H1 (cell line): Measurements from ENCODE around the gene WDR4. TPM values are rescaled to one million over a fixed set of nuclear protein-coding genes. Genes with fewer than 3 reads are reported as not detected.

Experiments
- CTCF ChIA-PET: fragments of 300-600 bp; sonication (Branson Sonifier 250); formaldehyde crosslinking; loops from one replicate; lab custom pipeline; 2021; ENCODE audit not compliant: partially characterized antibody; lab: Charles Lee
- POLR2A ChIA-PET: fragments of 300-600 bp; sonication (Branson Sonifier 250); formaldehyde crosslinking; loops from one replicate; lab custom pipeline; 2021; ENCODE audit warnings: inconsistent platforms; ENCODE audit not compliant: partially characterized antibody; lab: Charles Lee
- DNase-seq, 2 experiments: peaks; one replicate each; pipeline versions ENCODE4 v3.0.0 to v3.0.0-alpha.2; 2010 to 2022; ENCODE audit warnings: low spot score in 2 of 2, low read depth in 1 of 2, mixed read lengths in 1 of 2
- FAIRE-seq: peaks from 2 replicates; lab custom pipeline; 2011; peaks lifted over from hg19 to GRCh38; lab: Jason Lieb, UNC
- H2AFZ ChIP-seq: 2 replicates; pipeline ENCODE4 v1.8.1; 2012; ENCODE audit warnings: low read length, inconsistent platforms
- H2AK5ac ChIP-seq: 2 replicates; pipeline ENCODE4 v1.6.1; 2013; ENCODE audit warnings: low read depth, low read length
- H2BK120ac ChIP-seq: replicated peaks from 2 replicates; pipeline ENCODE3; 2013; ENCODE audit warnings: low read depth, low read length, inconsistent platforms
- H2BK12ac ChIP-seq: 2 replicates; pipeline ENCODE4 v1.6.1; 2013; ENCODE audit warnings: low read depth, low read length
- H2BK15ac ChIP-seq: 2 replicates; pipeline ENCODE4 v1.6.1; 2013; ENCODE audit warnings: low read length
- H2BK20ac ChIP-seq: 2 replicates; pipeline ENCODE4 v1.6.1; 2013; ENCODE audit warnings: low read length
- H2BK5ac ChIP-seq: 2 replicates; pipeline ENCODE4 v1.6.1; 2013; ENCODE audit warnings: low read depth, low read length
- H3K14ac ChIP-seq: 2 replicates; pipeline ENCODE4 v1.6.1; 2013; ENCODE audit warnings: inconsistent platforms; ENCODE audit not compliant: insufficient read length
- H3K18ac ChIP-seq: 2 replicates; pipeline ENCODE4 v1.6.1; 2013; ENCODE audit warnings: low read length; ENCODE audit errors: extremely low read depth
- H3K23ac ChIP-seq: 2 replicates; pipeline ENCODE4 v1.6.1; 2013; ENCODE audit warnings: inconsistent platforms; ENCODE audit not compliant: insufficient read length
- H3K23me2 ChIP-seq: 2 replicates; pipeline ENCODE4 v1.6.1; 2013; ENCODE audit warnings: low read depth, low read length
- H3K27ac ChIP-seq: 2 replicates; pipeline ENCODE4 v1.6.1; 2011; ENCODE audit warnings: low read depth, low read length, inconsistent platforms
- H3K27me3 ChIP-seq, 4 experiments: replicated peaks in 1 of 4; 1 replicate in 1 of 4; 2 replicates in 3 of 4; pipeline versions ENCODE4 v1.6.1 to v1.8.1; 2011 to 2013; ENCODE audit warnings: low read length in 3 of 4, mild to moderate bottlenecking in 3 of 4, inconsistent platforms in 2 of 4, mixed read lengths in 2 of 4, moderate library complexity in 1 of 4; ENCODE audit not compliant: control insufficient read depth in 3 of 4, insufficient read depth in 3 of 4; ENCODE audit errors: extremely low read depth in 1 of 4
- H3K36me3 ChIP-seq, 4 experiments: 2 replicates each; pipeline versions ENCODE4 v1.6.1 to v1.8.1; 2011 to 2013; ENCODE audit warnings: mild to moderate bottlenecking in 4 of 4, low read length in 3 of 4, moderate library complexity in 2 of 4, control low read depth in 1 of 4, inconsistent platforms in 1 of 4; ENCODE audit not compliant: insufficient read depth in 4 of 4, control insufficient read depth in 2 of 4
- H3K4ac ChIP-seq: replicated peaks from 2 replicates; pipeline ENCODE3; 2013; ENCODE audit warnings: low read length, low read depth, mixed read lengths, inconsistent platforms; ENCODE audit not compliant: insufficient read length
- H3K4me1 ChIP-seq, 4 experiments: replicated peaks in 1 of 4; 1 replicate in 1 of 4; 2 replicates in 3 of 4; pipeline versions ENCODE4 v1.6.1 to v1.8.1; 2011 to 2013; ENCODE audit warnings: low read length in 3 of 4, inconsistent platforms in 2 of 4, mixed read lengths in 1 of 4; ENCODE audit not compliant: insufficient read depth in 4 of 4, control insufficient read depth in 3 of 4
- H3K4me2 ChIP-seq, 2 experiments: 2 replicates each; pipeline versions ENCODE4 v1.6.1 to v1.8.1; 2011 to 2013; ENCODE audit warnings: low read depth in 2 of 2, low read length in 2 of 2, control low read depth in 1 of 2, inconsistent platforms in 1 of 2, mild to moderate bottlenecking in 1 of 2; ENCODE audit not compliant: insufficient read depth in 1 of 2
- H3K4me3 ChIP-seq, 4 experiments: fragments of 200-600, 300-600 bp in 1 of 4; sonication (generic), shearing (Covaris generic), sonication (Bioruptor Twin) in 1 of 4; 2 replicates each; pipeline versions ENCODE4 v1.5.1 to v1.8.1; 2011 to 2016; ENCODE audit warnings: low read length in 4 of 4, low read depth in 3 of 4, control low read depth in 2 of 4, inconsistent platforms in 2 of 4, mild to moderate bottlenecking in 2 of 4, mixed read lengths in 1 of 4, moderate library complexity in 1 of 4; ENCODE audit not compliant: insufficient read depth in 2 of 4; ENCODE audit errors: extremely low read depth in 1 of 4
- H3K56ac ChIP-seq: replicated peaks from 2 replicates; pipeline ENCODE3; 2013; ENCODE audit warnings: low read depth, mild to moderate bottlenecking, mixed read lengths, low read length, inconsistent platforms; ENCODE audit not compliant: insufficient read length
- H3K79me1 ChIP-seq: 2 replicates; pipeline ENCODE4 v1.6.1; 2013; ENCODE audit warnings: low read depth, low read length, control low read depth
- H3K79me2 ChIP-seq, 2 experiments: 2 replicates each; pipeline versions ENCODE4 v1.6.1 to v1.8.1; 2012 to 2013; ENCODE audit warnings: low read length in 2 of 2, mild to moderate bottlenecking in 2 of 2, inconsistent platforms in 1 of 2; ENCODE audit not compliant: insufficient read depth in 2 of 2, control insufficient read depth in 1 of 2
- H3K9ac ChIP-seq, 4 experiments: replicated peaks in 1 of 4; 1 replicate in 1 of 4; 2 replicates in 3 of 4; pipeline versions ENCODE4 v1.6.1 to v1.8.1; 2011 to 2013; ENCODE audit warnings: low read depth in 3 of 4, low read length in 3 of 4, control low read depth in 2 of 4, mild to moderate bottlenecking in 2 of 4, moderate library complexity in 2 of 4, inconsistent platforms in 1 of 4; ENCODE audit errors: extremely low read depth in 1 of 4
- H3K9me3 ChIP-seq, 2 experiments: 2 replicates each; pipeline versions ENCODE4 v1.6.1 to v1.8.1; 2012 to 2013; ENCODE audit warnings: mild to moderate bottlenecking in 2 of 2, moderate library complexity in 2 of 2, control low read depth in 1 of 2, inconsistent platforms in 1 of 2, low read depth in 1 of 2, low read length in 1 of 2, mixed read lengths in 1 of 2; ENCODE audit not compliant: insufficient read depth in 2 of 2
- H4K20me1 ChIP-seq, 2 experiments: replicated peaks in 1 of 2; 2 replicates each; pipeline versions ENCODE3 to v1.8.1; 2011 to 2013; ENCODE audit warnings: inconsistent platforms in 2 of 2, low read length in 2 of 2, mild to moderate bottlenecking in 1 of 2; ENCODE audit not compliant: insufficient read depth in 2 of 2, control insufficient read depth in 1 of 2
- H4K5ac ChIP-seq: 2 replicates; pipeline ENCODE4 v1.6.1; 2013; ENCODE audit warnings: low read length, low read depth, mixed read lengths, inconsistent platforms; ENCODE audit not compliant: insufficient read length
- H4K8ac ChIP-seq: 2 replicates; pipeline ENCODE4 v1.8.0; 2013; ENCODE audit warnings: mild to moderate bottlenecking, moderate library complexity, low read length, inconsistent platforms; ENCODE audit not compliant: insufficient read depth; ENCODE audit errors: extremely low read depth
- H4K91ac ChIP-seq: replicated peaks from 2 replicates; pipeline ENCODE3; 2013; ENCODE audit warnings: low read length, mixed read lengths, inconsistent platforms; ENCODE audit not compliant: insufficient read length
- BACH1 ChIP-seq: IDR thresholded peaks from 2 replicates; pipeline ENCODE4 v1.6.1; 2012; ENCODE audit warnings: low read length, improper control_type of control experiment
- CTBP2 ChIP-seq: IDR thresholded peaks from 2 replicates; pipeline ENCODE4 v1.7.0; 2011; ENCODE audit warnings: borderline replicate concordance, mild to moderate bottlenecking, moderate library complexity, mixed read lengths, low read length; ENCODE audit not compliant: insufficient read depth, insufficient read length
- RNF2 ChIP-seq: fragments of 200-900, 300-1000 bp; sonication (generic); IDR thresholded peaks from 2 replicates; pipeline ENCODE4 v1.7.1; 2016; ENCODE audit warnings: borderline replicate concordance, low read depth, mild to moderate bottlenecking, antibody characterized with exemption, low read length; ENCODE audit not compliant: poor library complexity, severe bottlenecking; ENCODE audit errors: missing control alignments
- SIN3A ChIP-seq, 2 experiments: IDR thresholded peaks in 1 of 2; conservative IDR thresholded peaks in 1 of 2; 2 replicates each; pipeline ENCODE4 v1.6.1; 2011 to 2012; ENCODE audit warnings: low read length in 2 of 2, improper control_type of control experiment in 1 of 2, low read depth in 1 of 2, mild to moderate bottlenecking in 1 of 2
- WGBS, 2 experiments: shearing (Covaris generic) in 1 of 2; methylation state at CpG; one replicate each; pipeline versions ENCODE4 v1.1.6 to v1.1.7; 2013 to 2015; ENCODE audit warnings: low lambda C conversion rate in 2 of 2, mixed read lengths in 2 of 2, inconsistent platforms in 1 of 2, low coverage in 1 of 2, missing lambda C conversion rate in 1 of 2; ENCODE audit not compliant: insufficient replicate concordance in 2 of 2, insufficient coverage in 1 of 2, insufficient read length in 1 of 2; ENCODE audit errors: extremely low coverage in 1 of 2, missing lambda C conversion rate in 1 of 2; 5-methylcytosine and 5-hydroxymethylcytosine counted together
- polyA plus RNA-seq, 7 experiments: library from polyadenylated mRNA; depleted of rRNA in 3 of 7; stranded (reverse) in 5 of 7; unstranded in 2 of 7; fragments of >200 nt in 5 of 7; fragments of 200-250 nt in 2 of 7; gene quantifications; 1 replicate in 5 of 7; 2 replicates in 1 of 7; 4 replicates in 1 of 7; pipeline versions ENCODE4 v1.2.1 to v1.2.3, GENCODE V29; 2011 to 2013; ENCODE audit warnings: missing spikeins in 2 of 7, mixed read lengths in 2 of 7
- total RNA-seq: library from RNA; stranded (reverse); fragmentation: NEBNext Ultra II Directional; extraction: Animal tissue kit (Norgen Biotek cat#: 25700); gene quantifications from 2 replicates; pipeline ENCODE4 v1.2.1, GENCODE V29; 2021

Gene WDR4
- total and polyA plus RNA-seq, 2 of the 8 experiments (the other 6 are each of a cell fraction or from before 2014, with no cell fraction given): 28.9 to 47.8 TPM

GRCh38 chr21:42850463-42850862 lies 28.9 kb downstream of the WDR4 start:
- DNase-seq (no peak), FAIRE-seq (no peak)
- Histone ChIP-seq H2AFZ (no peak overlapping the region), H3K18ac (no peak overlapping the region), H3K56ac (no peak overlapping the region), H3K27ac (no peak overlapping the region), H3K4ac (no peak overlapping the region), H2BK15ac (no peak overlapping the region), H4K8ac (peak overlapping the region; percentile 7), H4K20me1 (peaks cover 9 to 39% of the 10 kb centered on the region in 2 experiments), H3K23me2 (no peaks in the 10 kb centered on the region), H3K14ac (no peak overlapping the region), H3K4me3 (no peak overlapping the region), H2AK5ac (no peak overlapping the region), H3K36me3 (peaks cover 33 to 82% (median 60%) of the 10 kb centered on the region in 4 experiments; a peak in 6 of 8 replicates), H3K79me1 (peaks cover 8% of the 10 kb centered on the region; the same call in 1 of the 2 replicates), H3K23ac (no peak overlapping the region), H2BK20ac (no peak overlapping the region), H3K4me1 (no peaks in the 10 kb centered on the region), H4K91ac (no peak overlapping the region), H4K5ac (no peak overlapping the region), H3K79me2 (peaks cover 0 to 27% of the 10 kb centered on the region in 2 experiments; a peak in 2 of 4 replicates), H2BK5ac (no peak overlapping the region; the same call in 1 of the 2 replicates), H3K4me2 (no peak overlapping the region), H2BK12ac (no peak overlapping the region), H3K9ac (no peak overlapping the region), H3K9me3 (no peaks in the 10 kb centered on the region), H2BK120ac (no peak overlapping the region), H3K27me3 (no peaks in the 10 kb centered on the region)
- TF ChIP-seq CTBP2 (no peak), BACH1 (no peak), RNF2 (no peak), SIN3A (conservative IDR thresholded peaks at IDR 0.05 in 1 of 2, IDR thresholded peaks at IDR 0.05 in 1 of 2; ENCODE audit: low read depth in 1 of 2, low read length in 2 of 2) (no peak)
- ChIA-PET POLR2A (interaction anchor here (1.2 to 1.9 kb wide), 4 partner anchors 9 to 27 kb away, joined by 5 to 11 read pairs (median 9); no protein-coding TSS in a partner anchor), CTCF (interaction anchor here (0.6 to 2.5 kb wide), 4 partner anchors 13 to 230 kb away, joined by 3 to 10 read pairs (median 4); no protein-coding TSS in a partner anchor)
- WGBS, 2 experiments: 90% methylated on average over 10 of the region's 10 CpGs; no CpG with 5 or more reads in 1 of the 2 experiments
